ENCODE data around the gene CELF5. TPM values are rescaled to one million over a fixed set of nuclear protein-coding genes. Genes with fewer than 3 reads are reported as not detected.
"Not testable (repeated sequence)": the region's sequence is repeated elsewhere in the genome, so short reads cannot be mapped to it uniquely, and the experiment has no call there.

Gene CELF5
- total and polyA plus RNA-seq, 3 experiments from 2014 or later: 0.11 to 0.24 TPM; not detected in 1

- H3K36me3 Mint-ChIP-seq: peaks cover 0 to 45% (median 1%) of the 10 kb centered on the region in 3 donors
- ChIA-PET CTCF (interaction anchor here (0.6 to 2.2 kb wide), 2 partner anchors 25 to 60 kb away, joined by 3 to 6 read pairs; no protein-coding TSS in a partner anchor), POLR2A (no interaction called here)
- Histone ChIP-seq H3K4me3 (ENCODE audit: low read length) (no peak overlapping the region), H3K4me1 (ENCODE audit: insufficient read depth, low read length) (peaks cover 43% of the 10 kb centered on the region), H3K27ac (ENCODE audit: low read depth, low read length) (no peak overlapping the region), H3K9me3 (ENCODE audit: low read length) (no peaks in the 10 kb centered on the region), H3K36me3 (ENCODE audit: insufficient read depth, low read length) (no peaks in the 10 kb centered on the region), H3K27me3 (ENCODE audit: insufficient read depth, low read length, poor library complexity, severe bottlenecking) (no peaks in the 10 kb centered on the region)
- no peaks in the 10 kb centered on the region for H3K9me3 Mint-ChIP-seq
- peak overlapping the region; percentile 41 to 92 (median 59) for H3K4me3 Mint-ChIP-seq
- no peak for DNase-seq
- H3K4me1 Mint-ChIP-seq: peaks cover 47 to 52% (median 51%) of the 10 kb centered on the region in 3 donors
- peak overlapping the region in 2 of 8 donors; percentile 43 to 68 for H3K27ac Mint-ChIP-seq
- H3K27me3 Mint-ChIP-seq: no peaks in the 10 kb centered on the region
These were observed 35.5 kb upstream of the CELF5 start for GRCh38 chr19:3188627-3189596.

GRCh38 chr19:3189702-3190469 is 34.6 kb upstream of the CELF5 start:
- Histone ChIP-seq H3K27me3 (ENCODE audit: insufficient read depth, low read length, poor library complexity, severe bottlenecking) (no peaks in the 10 kb centered on the region), H3K4me3 (ENCODE audit: low read length) (no peak overlapping the region), H3K4me1 (ENCODE audit: insufficient read depth, low read length) (peaks cover 33% of the 10 kb centered on the region), H3K9me3 (ENCODE audit: low read length) (no peaks in the 10 kb centered on the region), H3K27ac (ENCODE audit: low read depth, low read length) (no peak overlapping the region), H3K36me3 (ENCODE audit: insufficient read depth, low read length) (no peaks in the 10 kb centered on the region)
- H3K27me3 Mint-ChIP-seq: no peaks in the 10 kb centered on the region
- no peak for DNase-seq
- no peak overlapping the region for H3K27ac Mint-ChIP-seq
- CTCF ChIA-PET: interaction anchor here (0.6 kb wide), 1 partner anchor 61 kb away, joined by 3 read pairs; no protein-coding TSS in a partner anchor
- POLR2A ChIA-PET: no interaction called here
- peaks cover 37 to 42% (median 42%) of the 10 kb centered on the region in 3 donors for H3K4me1 Mint-ChIP-seq
- peaks cover 0 to 46% (median 7%) of the 10 kb centered on the region in 3 donors for H3K36me3 Mint-ChIP-seq
- no peaks in the 10 kb centered on the region for H3K9me3 Mint-ChIP-seq
- no peak overlapping the region for H3K4me3 Mint-ChIP-seq

- Histone ChIP-seq H3K4me3 (ENCODE audit: low read length) (no peak overlapping the region), H3K36me3 (ENCODE audit: insufficient read depth, low read length) (no peaks in the 10 kb centered on the region), H3K27ac (ENCODE audit: low read depth, low read length) (no peak overlapping the region), H3K4me1 (ENCODE audit: insufficient read depth, low read length) (peaks cover 32% of the 10 kb centered on the region), H3K27me3 (ENCODE audit: insufficient read depth, low read length, poor library complexity, severe bottlenecking) (no peaks in the 10 kb centered on the region), H3K9me3 (ENCODE audit: low read length) (no peaks in the 10 kb centered on the region)
- Mint-ChIP-seq H3K27ac (no peak overlapping the region), H3K4me3 (no peak overlapping the region), H3K9me3 (no peaks in the 10 kb centered on the region), H3K36me3 (peaks cover 0 to 43% (median 7%) of the 10 kb centered on the region in 3 donors), H3K4me1 (peaks cover 33 to 37% (median 36%) of the 10 kb centered on the region in 3 donors), H3K27me3 (no peaks in the 10 kb centered on the region)
- CTCF ChIA-PET: no interaction called here
- DNase-seq: no peak
- POLR2A ChIA-PET: no interaction called here
These were observed 34.0 kb upstream of the CELF5 start for GRCh38 chr19:3190470-3190770.

GRCh38 chr19:3190921-3191805 is 33.3 kb upstream of the CELF5 start:
- H3K9me3 ChIP-seq (ENCODE audit: low read length): no peaks in the 10 kb centered on the region
- H3K4me3 ChIP-seq (ENCODE audit: low read length): no peak overlapping the region
- no peaks in the 10 kb centered on the region for H3K27me3 Mint-ChIP-seq
- peaks cover 31 to 36% (median 34%) of the 10 kb centered on the region in 3 donors for H3K4me1 Mint-ChIP-seq
- no peak for DNase-seq
- H3K4me3 Mint-ChIP-seq: no peak overlapping the region
- ChIA-PET POLR2A (no interaction called here), CTCF (no interaction called here)
- H3K9me3 Mint-ChIP-seq: no peaks in the 10 kb centered on the region
- H3K36me3 Mint-ChIP-seq: peaks cover 0 to 44% (median 7%) of the 10 kb centered on the region in 3 donors
- H3K27me3 ChIP-seq (ENCODE audit: insufficient read depth, low read length, poor library complexity, severe bottlenecking): no peaks in the 10 kb centered on the region
- H3K27ac Mint-ChIP-seq: peak overlapping the region in 2 of 8 donors; percentile 62 to 73
- H3K4me1 ChIP-seq (ENCODE audit: insufficient read depth, low read length): peaks cover 32% of the 10 kb centered on the region
- H3K27ac ChIP-seq (ENCODE audit: low read depth, low read length): no peak overlapping the region
- H3K36me3 ChIP-seq (ENCODE audit: insufficient read depth, low read length): no peaks in the 10 kb centered on the region

- H3K27me3 Mint-ChIP-seq; H3K27ac ChIP-seq (ENCODE audit: low read depth, low read length); CTCF ChIA-PET; H3K9me3 ChIP-seq (ENCODE audit: low read length); H3K36me3 ChIP-seq (ENCODE audit: insufficient read depth, low read length); H3K4me3 ChIP-seq (ENCODE audit: low read length); H3K27ac Mint-ChIP-seq; H3K9me3 Mint-ChIP-seq; POLR2A ChIA-PET; H3K4me3 Mint-ChIP-seq; H3K27me3 ChIP-seq (ENCODE audit: insufficient read depth, low read length, poor library complexity, severe bottlenecking); DNase-seq: not testable (repeated sequence)
- Mint-ChIP-seq H3K4me1 (peaks cover 28 to 31% (median 31%) of the 10 kb centered on the region in 3 donors), H3K36me3 (peaks cover 0 to 43% (median 7%) of the 10 kb centered on the region in 3 donors)
- H3K4me1 ChIP-seq (ENCODE audit: insufficient read depth, low read length): peaks cover 27% of the 10 kb centered on the region
These were observed 32.7 kb upstream of the CELF5 start for GRCh38 chr19:3191806-3192104.

GRCh38 chr19:3192228-3192635 is 32.2 kb upstream of the CELF5 start:
- H3K9me3 ChIP-seq (ENCODE audit: low read length): no peaks in the 10 kb centered on the region
- Mint-ChIP-seq H3K27ac (no peak overlapping the region), H3K27me3 (peaks cover 0 to 1% of the 10 kb centered on the region in 2 donors), H3K4me1 (peaks cover 23 to 27% (median 26%) of the 10 kb centered on the region in 3 donors), H3K9me3 (no peaks in the 10 kb centered on the region), H3K36me3 (peaks cover 0 to 43% (median 7%) of the 10 kb centered on the region in 3 donors), H3K4me3 (no peak overlapping the region)
- POLR2A ChIA-PET: no interaction called here
- H3K36me3 ChIP-seq (ENCODE audit: insufficient read depth, low read length): no peaks in the 10 kb centered on the region
- H3K4me3 ChIP-seq (ENCODE audit: low read length): no peak overlapping the region
- H3K4me1 ChIP-seq (ENCODE audit: insufficient read depth, low read length): peaks cover 22% of the 10 kb centered on the region
- no peak overlapping the region for H3K27ac ChIP-seq (ENCODE audit: low read depth, low read length)
- no peaks in the 10 kb centered on the region for H3K27me3 ChIP-seq (ENCODE audit: insufficient read depth, low read length, poor library complexity, severe bottlenecking)
- DNase-seq: no peak
- CTCF ChIA-PET: no interaction called here

- ChIA-PET CTCF (no interaction called here), POLR2A (no interaction called here)
- Mint-ChIP-seq H3K27ac (no peak overlapping the region), H3K27me3 (peaks cover 0 to 1% of the 10 kb centered on the region in 2 donors), H3K36me3 (peaks cover 0 to 42% (median 7%) of the 10 kb centered on the region in 3 donors), H3K4me1 (peaks cover 20 to 22% (median 22%) of the 10 kb centered on the region in 3 donors), H3K4me3 (no peak overlapping the region), H3K9me3 (no peaks in the 10 kb centered on the region)
- H3K36me3 ChIP-seq (ENCODE audit: insufficient read depth, low read length): no peaks in the 10 kb centered on the region
- no peaks in the 10 kb centered on the region for H3K9me3 ChIP-seq (ENCODE audit: low read length)
- peaks cover 18% of the 10 kb centered on the region for H3K4me1 ChIP-seq (ENCODE audit: insufficient read depth, low read length)
- DNase-seq: no peak
- no peaks in the 10 kb centered on the region for H3K27me3 ChIP-seq (ENCODE audit: insufficient read depth, low read length, poor library complexity, severe bottlenecking)
- no peak overlapping the region for H3K27ac ChIP-seq (ENCODE audit: low read depth, low read length)
- H3K4me3 ChIP-seq (ENCODE audit: low read length): no peak overlapping the region
These were observed 31.8 kb upstream of the CELF5 start for GRCh38 chr19:3192684-3193083.
